NCI-H510A treated with DMSO at 0.1 percent for 48 hours (cell line): Measurements from ENCODE around the gene MSMO1.

Experiments
- DNase-seq: peaks from one replicate; lab custom pipeline; 2025; lab: John Stamatoyannopoulos, UW

Gene MSMO1

GRCh38 chr4:165360985-165361670 is 33.7 kb downstream of the MSMO1 start:
- no peak for DNase-seq

GRCh38 chr4:165361810-165362209 is 34.3 kb downstream of the MSMO1 start:
- DNase-seq = no peak

DNA sequence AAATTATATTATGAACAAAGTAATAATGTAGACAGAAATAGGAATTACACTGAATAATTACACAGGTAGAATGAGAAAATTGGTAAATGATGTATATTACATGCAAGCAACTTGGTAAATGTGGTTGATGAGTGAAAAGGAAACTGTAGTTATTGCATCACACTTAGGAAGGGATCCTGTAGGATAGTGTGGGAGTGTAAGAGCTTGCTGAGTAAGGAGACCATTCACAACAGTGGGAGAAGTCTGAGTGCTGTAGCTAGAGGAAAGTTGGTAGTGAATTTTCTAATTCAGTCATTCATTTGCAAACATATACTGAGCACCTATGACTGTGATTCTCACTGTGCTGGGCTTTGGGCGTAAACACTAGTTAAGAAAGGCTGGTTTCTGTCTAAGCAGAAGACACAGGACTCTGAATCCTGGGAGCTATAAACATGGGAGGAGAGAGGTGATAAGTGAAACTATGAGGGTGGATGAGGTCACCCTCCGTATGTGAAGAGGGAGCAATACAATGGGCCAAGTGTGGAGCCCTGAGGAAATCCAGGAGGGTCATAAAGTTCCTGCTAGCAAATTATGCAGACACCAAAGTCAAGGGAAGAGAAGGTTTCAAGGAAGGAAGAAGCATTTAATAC is 37.1 kb downstream of the MSMO1 start:
- peak; percentile 15 for DNase-seq

DNA sequence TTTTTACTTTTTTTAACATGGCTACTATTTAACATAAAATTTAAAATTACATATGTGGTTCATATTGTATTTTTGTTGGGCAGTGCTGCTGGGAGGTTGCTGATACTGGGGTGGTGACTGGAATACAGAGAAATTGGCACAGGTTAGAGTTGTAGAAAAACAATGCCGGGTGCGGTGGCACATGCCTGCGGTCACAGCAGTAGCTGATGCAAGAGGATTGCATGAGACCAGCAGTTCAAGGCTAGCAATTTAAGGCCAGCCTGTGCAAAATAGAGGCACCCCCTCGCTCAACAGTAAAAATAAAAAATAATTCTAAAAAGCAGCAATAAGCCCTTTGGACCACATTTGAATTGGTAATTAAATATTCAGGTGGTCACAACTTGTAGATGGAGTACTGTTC is 39.6 kb downstream of the MSMO1 start:
- no peak for DNase-seq

DNA sequence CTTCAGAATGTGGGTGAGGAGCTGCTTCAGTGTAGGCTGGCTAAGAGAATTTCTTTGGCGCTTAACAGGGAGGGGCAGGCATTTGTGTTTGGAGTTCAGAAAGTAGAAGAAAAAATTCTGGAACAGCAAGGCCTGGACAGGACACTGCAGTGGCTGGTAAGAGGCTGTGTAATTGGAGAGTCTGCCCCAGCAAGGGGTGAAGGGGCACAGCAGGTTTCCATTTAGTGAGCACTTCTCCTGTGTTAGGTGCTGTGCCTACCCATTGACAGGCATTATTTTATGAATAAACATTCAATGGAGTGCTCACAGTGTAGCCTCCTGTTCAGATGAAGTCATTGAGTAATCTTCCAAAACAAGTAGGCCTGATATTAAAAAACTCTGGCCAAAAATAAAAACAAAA is 40.6 kb downstream of the MSMO1 start:
- peak; percentile 10 for DNase-seq

GRCh38 chr4:165368567-165368966 is 41.1 kb downstream of the MSMO1 start:
- no peak for DNase-seq

GRCh38 chr4:165369522-165369921 is 42.1 kb downstream of the MSMO1 start:
- DNase-seq = no peak

- no peak for DNase-seq
These were observed 43.1 kb downstream of the MSMO1 start for GRCh38 chr4:165370530-165370929.

DNA sequence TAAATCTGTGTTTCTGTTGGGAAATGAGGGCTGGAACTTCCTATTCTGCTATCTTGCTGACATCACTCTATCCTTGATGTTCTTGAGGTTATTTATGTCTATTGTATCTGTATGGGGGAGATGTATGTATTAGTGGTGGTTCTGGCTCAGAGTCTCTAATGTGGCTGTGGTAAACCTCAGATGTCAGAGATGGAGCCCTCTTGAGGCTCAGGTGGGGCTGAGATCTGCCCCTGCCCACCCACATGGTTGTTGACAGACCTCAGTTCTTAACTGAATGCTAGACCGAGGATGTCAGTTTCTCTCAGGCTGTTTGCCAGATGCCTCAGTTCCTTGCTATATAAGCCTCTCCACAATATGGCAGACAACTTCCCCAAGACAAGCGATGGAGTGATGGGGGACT is 48.0 kb downstream of the MSMO1 start:
- DNase-seq = no peak

DNA sequence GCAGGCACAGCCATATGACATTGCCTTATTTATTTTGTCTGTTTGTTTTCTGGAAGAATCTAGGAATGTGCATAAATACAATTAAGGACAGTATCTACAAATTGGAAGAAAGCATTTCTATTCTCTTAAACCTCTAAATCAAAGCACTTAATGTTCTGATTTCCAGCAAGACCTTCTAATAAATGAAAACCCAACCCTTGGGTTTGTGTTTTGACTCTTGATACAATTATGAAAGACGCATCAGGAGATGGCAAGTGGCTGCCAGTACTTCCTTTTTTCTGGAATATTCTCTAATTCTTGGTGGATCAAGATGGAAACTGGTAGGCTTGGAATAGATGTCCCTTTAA is 50.9 kb downstream of the MSMO1 start:
- DNase-seq = peak; percentile 52

GRCh38 chr4:165378745-165379677 is 51.5 kb downstream of the MSMO1 start, which contains the start of gene CPE:
CPE (plus strand) TSS chr4:165379008; CDS start chr4:165379222, 214 bp downstream.
- peak; percentile 75 for DNase-seq

DNA sequence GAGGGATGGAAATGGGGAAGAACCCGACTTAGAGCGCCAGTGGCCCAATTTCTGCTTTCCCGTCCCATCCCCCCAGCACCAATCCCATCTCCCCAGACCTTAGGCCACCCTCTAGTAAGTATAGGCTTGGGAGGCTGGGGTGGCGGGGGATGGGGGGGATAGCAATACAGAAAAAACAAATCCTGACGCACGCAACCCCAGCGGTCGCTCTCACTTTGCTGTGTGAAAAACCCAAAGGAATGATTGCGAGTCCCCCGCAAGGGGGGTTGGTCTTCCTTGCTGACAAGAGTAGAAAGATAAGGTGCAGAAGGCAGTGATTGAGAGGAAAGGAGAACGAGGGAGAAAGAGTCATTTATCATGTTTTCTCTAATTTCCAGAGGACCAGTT is 52.2 kb downstream of the MSMO1 start:
- DNase-seq = no peak

- peak; percentile 12 for DNase-seq
These were observed 53.3 kb downstream of the MSMO1 start for GRCh38 chr4:165380805-165381204.

DNA sequence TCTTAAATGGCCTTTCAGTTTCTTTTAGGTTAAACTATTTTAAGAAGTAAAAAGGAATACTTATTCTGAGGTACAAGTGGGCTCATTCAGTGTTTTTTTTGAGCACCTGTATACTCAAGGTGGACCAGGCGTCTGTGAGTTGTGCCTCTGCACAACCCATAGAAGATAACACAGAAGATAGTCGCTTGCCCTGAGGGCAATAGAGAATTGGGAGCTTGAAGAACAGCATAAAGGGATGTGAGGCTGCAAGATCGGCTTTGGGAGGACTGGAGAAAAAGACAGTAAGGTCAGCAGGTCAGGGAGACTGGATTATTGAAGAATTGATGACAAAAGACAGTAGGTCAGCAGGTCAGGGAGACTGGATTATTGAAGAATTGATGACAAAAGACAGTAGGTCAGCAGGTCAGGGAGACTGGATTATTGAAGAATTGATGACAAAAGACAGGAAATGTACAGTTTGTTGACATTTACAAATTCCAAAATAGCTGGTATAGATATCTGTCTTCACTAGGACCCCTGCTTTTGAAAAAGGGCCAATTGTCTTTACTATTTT is 54.4 kb downstream of the MSMO1 start:
- peak; percentile 15 for DNase-seq

GRCh38 chr4:165382640-165383039 is 55.2 kb downstream of the MSMO1 start:
- DNase-seq = no peak

DNA sequence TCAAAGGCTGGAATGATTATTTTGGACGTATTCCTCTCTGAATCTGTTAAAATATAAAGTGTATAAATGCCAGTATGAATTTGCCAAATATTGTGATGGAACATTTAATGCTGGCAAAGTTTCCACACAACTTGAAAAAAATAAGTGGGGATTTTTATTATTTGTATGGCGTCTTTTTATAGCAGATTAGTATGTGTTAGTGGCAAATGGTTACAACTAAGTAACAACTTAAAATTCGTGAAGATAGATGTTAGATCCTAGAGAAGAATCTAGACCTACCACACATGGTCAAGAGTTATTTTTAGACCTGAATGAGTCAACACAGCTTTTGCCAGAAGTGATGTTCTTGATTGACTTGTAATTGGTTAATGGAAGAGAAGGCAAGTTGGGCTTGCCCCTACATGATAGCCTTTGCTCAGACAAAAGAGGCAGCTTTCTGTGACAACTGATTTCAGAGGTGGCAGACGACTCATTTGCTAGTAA is 56.2 kb downstream of the MSMO1 start:
- DNase-seq = peak; percentile 49

DNA sequence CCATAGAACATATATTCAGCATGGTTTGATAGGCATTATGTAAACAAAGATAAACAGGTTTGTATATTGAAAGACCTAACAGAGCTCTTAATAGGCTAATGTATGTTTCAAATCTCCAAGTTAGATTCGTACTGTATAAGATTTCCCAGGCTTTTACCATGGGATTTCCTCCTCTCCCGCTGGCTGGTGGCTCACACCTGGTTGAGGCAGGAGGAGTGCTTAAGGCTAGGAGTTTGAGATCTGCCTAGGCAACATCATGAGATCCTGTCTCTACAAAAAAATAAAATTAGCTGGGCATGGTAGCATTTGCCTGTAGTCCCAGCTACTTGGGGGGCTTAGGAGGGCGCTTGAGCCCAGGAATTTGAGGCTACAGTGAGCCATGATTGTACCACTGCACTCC is 56.7 kb downstream of the MSMO1 start:
- no peak for DNase-seq

DNA sequence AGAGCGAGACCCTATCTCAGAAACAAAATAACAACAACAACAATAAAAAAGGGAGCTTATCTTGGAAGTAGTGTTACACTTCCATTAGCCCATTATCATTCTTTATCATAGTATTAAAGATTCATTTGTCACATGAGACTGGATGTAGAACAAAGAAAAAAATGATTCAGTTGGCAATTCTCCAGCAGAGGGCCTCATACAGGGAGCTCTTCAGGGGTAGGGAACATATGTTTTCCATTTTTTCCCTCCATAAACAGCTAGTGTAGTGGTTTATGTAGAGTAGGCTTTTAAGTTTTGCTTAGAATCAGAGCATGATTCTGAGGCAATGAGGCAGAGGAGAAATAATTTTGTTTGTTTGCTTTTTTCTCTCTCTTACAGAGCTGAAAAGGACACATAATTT is 57.1 kb downstream of the MSMO1 start:
- DNase-seq = peak; percentile 50

- no peak for DNase-seq
These were observed 57.7 kb downstream of the MSMO1 start for GRCh38 chr4:165385126-165385525.

DNA sequence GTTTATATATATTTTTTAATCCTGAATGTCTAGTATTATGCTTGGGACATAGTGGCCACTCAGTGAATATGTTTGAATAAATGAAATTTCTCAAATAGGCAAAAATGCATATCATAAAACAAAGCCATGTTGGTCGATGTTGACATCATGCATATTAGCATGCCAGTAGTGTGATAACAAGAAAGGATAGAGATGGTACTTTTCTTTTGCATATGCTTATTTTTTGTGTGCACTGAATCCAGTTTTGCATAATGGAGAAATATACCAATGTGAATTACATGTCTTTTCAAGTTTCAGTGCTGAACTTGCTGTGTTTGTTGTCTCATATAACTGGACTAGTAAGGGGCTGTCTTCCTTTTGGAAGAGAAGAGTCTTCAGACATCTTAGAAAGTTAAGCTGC is 58.9 kb downstream of the MSMO1 start:
- no peak for DNase-seq

- DNase-seq = no peak
These were observed 61.3 kb downstream of the MSMO1 start for GRCh38 chr4:165388756-165389155.
